ENCODE results near the gene TUBE1.
"Not testable (repeated sequence)": the region's sequence is repeated elsewhere in the genome, so short reads cannot be mapped to it uniquely, and the experiment has no call there.

The TUBE1 gene

DNA sequence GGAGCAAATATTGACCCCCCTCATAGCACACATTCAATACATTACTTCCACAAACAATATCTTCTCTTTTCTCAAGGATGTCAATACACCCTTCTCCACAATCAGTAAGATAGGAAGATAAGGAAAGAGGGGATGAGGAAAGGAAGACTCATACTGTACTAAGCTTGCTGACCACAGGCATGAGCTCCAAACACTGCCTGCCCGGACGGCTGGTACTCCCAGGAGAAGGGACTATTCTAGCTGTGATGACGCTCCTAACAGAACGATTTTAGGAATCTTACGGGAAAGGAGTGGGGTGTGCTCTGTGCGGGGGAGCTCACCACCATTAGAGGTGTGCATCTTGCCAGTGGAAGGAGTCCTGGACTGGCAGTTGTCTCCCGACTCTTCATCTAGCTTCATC lies 37.3 kb downstream of the TUBE1 start:
- peaks cover 3% of the 10 kb centered on the region for H3K27me3 Mint-ChIP-seq (ENCODE audit: low read depth)
- H3K27ac Mint-ChIP-seq: no peak overlapping the region
- no peaks in the 10 kb centered on the region for H3K36me3 Mint-ChIP-seq (ENCODE audit: low read depth)
- no peaks in the 10 kb centered on the region for H3K9me3 Mint-ChIP-seq
- no peak overlapping the region for H3K4me3 Mint-ChIP-seq
- H3K4me1 Mint-ChIP-seq (ENCODE audit: low read depth): no peaks in the 10 kb centered on the region

DNA sequence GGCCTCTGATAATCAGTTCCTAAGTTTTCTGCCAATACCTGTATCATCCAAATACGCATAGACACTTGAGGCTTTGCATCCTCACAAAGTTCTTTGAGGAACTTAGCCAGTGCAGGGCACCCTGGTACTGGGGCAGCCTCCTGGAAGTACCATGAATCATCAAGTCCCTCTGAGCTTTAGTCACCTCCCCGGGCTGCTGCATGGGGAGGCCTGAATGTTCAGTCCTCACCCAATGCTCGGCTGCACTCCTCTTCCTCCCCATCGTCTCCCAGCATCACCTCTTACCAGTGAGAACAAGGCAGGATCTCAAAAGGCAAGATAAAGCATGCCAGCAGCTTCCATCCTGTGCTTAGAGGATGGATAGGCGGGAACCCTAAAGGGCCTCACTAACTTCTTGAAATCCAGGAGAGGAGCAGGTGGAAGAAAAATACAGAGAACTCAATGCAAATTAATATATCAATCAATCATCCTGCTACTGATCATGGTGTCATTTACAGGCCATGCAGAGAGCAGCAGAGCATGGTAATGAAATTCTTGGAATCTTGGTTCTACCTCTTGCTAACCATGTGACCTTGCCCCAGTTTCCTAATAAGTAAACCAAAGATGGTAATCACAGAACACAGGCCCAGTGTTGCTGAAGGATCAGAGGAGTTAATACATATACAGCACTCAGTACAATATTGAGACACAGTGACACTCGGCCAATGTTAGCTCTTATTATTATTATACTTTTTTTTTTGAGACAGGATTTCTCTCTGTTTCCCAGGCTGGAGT lies 38.1 kb downstream of the TUBE1 start:
- no peaks in the 10 kb centered on the region for H3K9me3 Mint-ChIP-seq
- H3K27ac Mint-ChIP-seq: no peak overlapping the region
- H3K4me3 Mint-ChIP-seq: no peak overlapping the region
- no peaks in the 10 kb centered on the region for H3K27me3 Mint-ChIP-seq (ENCODE audit: low read depth)
- H3K4me1 Mint-ChIP-seq (ENCODE audit: low read depth): no peaks in the 10 kb centered on the region
- no peaks in the 10 kb centered on the region for H3K36me3 Mint-ChIP-seq (ENCODE audit: low read depth)

DNA sequence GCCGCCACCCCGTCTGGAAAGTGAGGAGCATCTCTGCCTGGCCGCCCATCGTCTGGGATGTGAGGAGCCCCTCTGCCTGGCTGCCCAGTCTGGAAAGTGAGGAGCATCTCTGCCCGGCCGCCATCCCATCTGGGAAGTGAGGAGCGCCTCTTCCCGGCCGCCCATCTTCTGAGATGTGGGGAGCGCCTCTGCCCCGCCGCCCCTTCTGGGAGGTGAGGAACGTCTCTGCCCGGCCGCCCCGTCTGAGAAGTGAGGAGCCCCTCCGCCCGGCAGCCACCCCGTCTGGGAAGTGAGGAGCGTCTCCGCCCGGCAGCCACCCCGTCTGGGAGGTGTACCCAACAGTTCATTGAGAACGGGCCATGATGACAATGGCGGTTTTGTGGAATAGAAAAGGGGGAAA lies 39.8 kb downstream of the TUBE1 start:
- not testable (repeated sequence) for H3K36me3 Mint-ChIP-seq (ENCODE audit: low read depth); H3K27me3 Mint-ChIP-seq (ENCODE audit: low read depth); H3K27ac Mint-ChIP-seq; H3K4me3 Mint-ChIP-seq; H3K9me3 Mint-ChIP-seq; H3K4me1 Mint-ChIP-seq (ENCODE audit: low read depth)

DNA sequence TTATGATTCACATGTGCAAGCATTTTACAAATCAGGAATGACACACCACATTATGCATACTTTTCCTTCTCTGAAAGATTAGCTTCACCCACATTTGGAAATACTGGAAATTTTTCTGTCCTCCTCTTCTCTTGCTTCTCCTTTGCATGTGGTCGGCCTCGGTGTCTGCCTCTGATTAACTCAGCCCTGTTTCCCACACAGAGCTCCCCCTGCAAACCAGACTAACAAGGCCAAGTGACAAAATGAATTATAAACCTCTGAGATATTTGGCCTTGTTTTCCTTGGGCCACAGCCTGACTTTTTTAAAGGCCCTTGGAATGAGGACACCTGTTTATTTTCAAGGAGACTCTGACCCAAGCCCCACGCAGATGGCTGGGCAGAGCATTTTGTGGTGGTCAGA lies 42.4 kb downstream of the TUBE1 start:
- no peak overlapping the region for H3K4me3 Mint-ChIP-seq

DNA sequence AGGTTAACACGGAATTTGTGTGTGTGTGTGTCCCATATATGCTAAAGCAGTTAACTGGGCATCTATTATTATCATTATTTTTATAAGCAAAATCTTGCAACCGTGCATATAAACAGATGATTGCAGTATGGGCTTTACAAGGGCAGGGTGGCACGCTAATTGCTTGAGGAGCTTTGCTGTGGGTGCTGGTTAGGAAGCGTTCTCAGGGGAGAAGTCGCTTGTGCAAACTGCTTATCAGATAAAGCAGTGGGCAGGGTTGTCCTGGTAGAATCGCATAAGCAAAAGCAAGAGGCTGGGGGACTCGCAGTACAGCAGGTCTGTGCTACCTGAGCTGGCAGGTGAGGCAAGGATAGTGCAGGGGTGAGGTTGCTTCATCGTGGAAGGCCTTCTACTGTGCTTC lies 43.1 kb downstream of the TUBE1 start:
- Mint-ChIP-seq H3K4me1 (ENCODE audit: low read depth) (peaks cover 11% of the 10 kb centered on the region), H3K9me3 (no peaks in the 10 kb centered on the region)

More for the DNA sequence above, 42.4 kb downstream of the TUBE1 start:
- H3K27me3 Mint-ChIP-seq (ENCODE audit: low read depth): no peaks in the 10 kb centered on the region
- no peak overlapping the region for H3K27ac Mint-ChIP-seq
- no peaks in the 10 kb centered on the region for H3K9me3 Mint-ChIP-seq
- H3K4me1 Mint-ChIP-seq (ENCODE audit: low read depth): peaks cover 11% of the 10 kb centered on the region
- no peaks in the 10 kb centered on the region for H3K36me3 Mint-ChIP-seq (ENCODE audit: low read depth)

DNA sequence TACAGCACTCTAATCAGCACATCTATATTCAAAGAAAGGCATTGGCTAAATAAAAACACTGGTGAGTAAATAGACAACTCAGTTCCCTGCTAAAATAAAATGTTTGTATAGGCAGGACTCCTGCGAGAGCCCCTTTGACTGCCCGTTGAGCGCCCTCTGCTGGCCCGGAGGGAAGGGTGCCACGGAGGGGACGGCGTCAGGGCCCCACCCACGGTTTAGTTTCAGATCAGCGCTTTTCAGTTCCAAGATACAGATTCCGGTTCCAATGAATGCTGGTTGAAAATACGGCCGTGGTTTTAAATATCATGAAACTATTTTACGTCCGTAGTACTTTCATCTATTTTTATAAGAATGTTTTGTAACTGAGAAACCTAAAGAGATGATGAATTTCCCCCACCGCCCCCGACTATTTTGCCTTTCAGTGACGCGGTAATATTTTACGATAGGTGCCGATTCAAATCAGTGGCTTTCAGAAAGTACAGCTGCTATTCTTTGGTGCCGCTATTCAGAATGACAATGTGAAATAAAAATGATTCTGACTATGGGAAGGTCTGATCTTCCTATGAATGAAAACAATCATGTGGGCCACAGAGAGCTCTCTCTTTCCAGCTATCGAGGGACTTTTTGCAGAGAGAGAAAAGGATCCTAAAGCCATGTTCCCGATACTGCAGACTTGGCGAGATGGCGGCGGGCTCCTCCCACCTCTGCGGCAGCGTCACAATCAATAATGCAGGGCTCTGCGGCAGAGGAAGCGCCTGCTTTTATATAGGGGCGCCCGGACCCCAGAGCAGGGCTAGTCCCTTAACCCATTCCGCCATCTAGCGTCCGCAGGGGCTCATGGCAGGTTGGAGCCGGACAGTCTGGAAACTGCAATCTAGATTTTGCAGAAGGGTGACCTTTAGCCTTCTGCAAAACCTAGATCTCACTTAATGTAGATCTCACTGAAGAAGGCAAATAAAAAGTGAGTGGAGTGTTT lies 44.0 kb downstream of the TUBE1 start:
- Mint-ChIP-seq H3K27me3 (ENCODE audit: low read depth) (no peaks in the 10 kb centered on the region), H3K9me3 (no peaks in the 10 kb centered on the region), H3K4me1 (ENCODE audit: low read depth) (peaks cover 11% of the 10 kb centered on the region), H3K36me3 (ENCODE audit: low read depth) (no peaks in the 10 kb centered on the region), H3K4me3 (peak overlapping the region; percentile 95), H3K27ac (peak overlapping the region; percentile 98)

More for the DNA sequence above, 43.1 kb downstream of the TUBE1 start:
- no peak overlapping the region for H3K4me3 Mint-ChIP-seq
- no peaks in the 10 kb centered on the region for H3K36me3 Mint-ChIP-seq (ENCODE audit: low read depth)
- H3K27me3 Mint-ChIP-seq (ENCODE audit: low read depth): no peaks in the 10 kb centered on the region
- no peak overlapping the region for H3K27ac Mint-ChIP-seq

DNA sequence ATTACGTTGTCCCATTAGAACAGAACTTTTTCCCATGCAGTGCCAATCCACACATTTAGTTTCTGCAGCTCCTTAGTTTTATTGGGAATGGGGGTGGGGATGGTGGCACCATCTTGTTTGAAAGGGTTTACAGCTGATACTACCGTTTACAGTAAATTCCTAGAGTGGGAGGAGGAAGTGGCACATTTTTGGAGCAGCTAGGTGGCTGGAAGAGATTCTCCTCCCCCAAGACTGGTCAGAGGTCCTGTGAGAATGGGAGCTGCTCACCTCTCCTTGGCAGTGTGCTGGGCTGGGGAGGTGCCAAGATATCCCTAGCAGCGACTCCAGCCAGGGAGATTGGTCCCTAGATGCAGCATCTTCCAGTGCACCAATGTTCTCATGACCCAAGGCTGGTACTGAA lies 45.7 kb downstream of the TUBE1 start:
- Mint-ChIP-seq H3K9me3 (no peaks in the 10 kb centered on the region), H3K4me1 (ENCODE audit: low read depth) (peaks cover 11% of the 10 kb centered on the region), H3K27ac (no peak overlapping the region), H3K36me3 (ENCODE audit: low read depth) (no peaks in the 10 kb centered on the region), H3K4me3 (no peak overlapping the region), H3K27me3 (ENCODE audit: low read depth) (no peaks in the 10 kb centered on the region)

DNA sequence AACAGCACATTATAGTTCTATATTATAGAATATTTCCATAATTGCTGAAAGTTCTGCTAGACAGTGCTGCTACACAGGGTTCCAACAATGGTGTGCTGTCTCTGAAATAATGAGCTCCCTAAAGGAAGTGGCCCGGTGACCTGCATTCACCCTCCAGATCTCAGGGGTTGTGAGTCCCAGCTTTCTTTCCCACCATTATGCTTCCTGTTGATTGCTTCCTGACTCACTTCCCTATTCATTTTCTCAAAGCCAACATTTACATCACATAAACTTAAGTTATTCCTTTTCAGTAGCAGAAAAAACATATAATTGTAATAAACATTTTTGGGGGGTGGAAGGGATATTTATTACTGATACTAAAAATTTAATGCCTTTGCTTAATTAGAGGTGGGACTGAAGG lies 46.3 kb downstream of the TUBE1 start:
- Mint-ChIP-seq H3K4me1 (ENCODE audit: low read depth) (peaks cover 13% of the 10 kb centered on the region), H3K9me3 (no peaks in the 10 kb centered on the region), H3K4me3 (no peak overlapping the region), H3K27me3 (ENCODE audit: low read depth) (no peaks in the 10 kb centered on the region), H3K36me3 (ENCODE audit: low read depth) (no peaks in the 10 kb centered on the region), H3K27ac (no peak overlapping the region)

DNA sequence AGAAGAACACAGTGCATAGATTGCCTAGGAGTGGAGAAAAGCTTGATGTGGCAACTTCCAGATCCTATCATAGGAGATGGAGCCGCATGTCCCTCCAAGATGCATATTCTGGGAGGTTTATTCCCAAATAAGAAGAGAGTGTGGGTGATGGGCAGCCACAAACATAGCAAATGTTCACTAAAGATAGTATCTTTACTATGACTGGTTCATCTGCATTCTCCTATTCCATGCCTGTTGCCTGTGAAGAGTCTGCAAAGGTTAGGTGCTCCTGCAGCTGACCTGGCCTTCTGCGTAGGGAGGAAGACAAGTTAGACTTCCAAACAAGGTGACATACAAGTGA lies 47.9 kb downstream of the TUBE1 start:
- H3K36me3 Mint-ChIP-seq (ENCODE audit: low read depth): no peaks in the 10 kb centered on the region

DNA sequence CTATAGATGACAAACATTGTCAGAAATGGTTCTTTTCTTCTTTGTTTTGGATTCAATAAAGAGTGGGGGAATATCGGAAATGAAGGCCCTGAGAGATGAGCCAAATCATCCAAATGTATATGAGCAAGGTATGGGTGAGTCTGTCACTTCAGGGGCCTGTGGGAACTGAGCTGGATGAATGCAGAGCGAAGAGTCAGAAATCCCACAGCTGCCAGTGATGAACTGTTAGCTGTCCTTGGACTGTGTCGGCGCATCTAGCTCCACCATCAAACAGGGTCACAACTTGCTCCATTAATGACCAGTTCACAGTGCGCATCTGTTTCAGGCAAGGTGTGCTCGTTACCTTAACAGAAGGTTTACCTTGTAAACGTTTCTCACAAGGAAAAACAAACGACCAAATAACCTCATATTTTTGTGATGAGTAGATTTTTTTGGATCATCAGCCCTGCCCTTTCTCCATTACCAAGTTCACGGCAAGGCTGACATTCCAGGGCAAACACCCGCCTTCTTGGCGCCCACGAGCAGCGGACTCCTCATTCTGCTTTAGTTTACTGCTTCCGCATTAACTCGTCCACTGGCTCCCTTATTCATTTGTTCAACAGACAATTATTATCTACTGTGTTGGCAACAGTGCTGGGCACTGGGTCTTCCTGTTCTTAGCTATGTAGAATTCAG lies 48.4 kb downstream of the TUBE1 start:
- Mint-ChIP-seq H3K4me3 (no peak overlapping the region), H3K4me1 (ENCODE audit: low read depth) (peaks cover 27% of the 10 kb centered on the region), H3K9me3 (no peaks in the 10 kb centered on the region), H3K27ac (no peak overlapping the region), H3K36me3 (ENCODE audit: low read depth) (no peaks in the 10 kb centered on the region), H3K27me3 (ENCODE audit: low read depth) (no peaks in the 10 kb centered on the region)

More for the DNA sequence above, 47.9 kb downstream of the TUBE1 start:
- Mint-ChIP-seq H3K9me3 (no peaks in the 10 kb centered on the region), H3K27ac (no peak overlapping the region), H3K4me3 (no peak overlapping the region), H3K27me3 (ENCODE audit: low read depth) (no peaks in the 10 kb centered on the region), H3K4me1 (ENCODE audit: low read depth) (peaks cover 23% of the 10 kb centered on the region)

DNA sequence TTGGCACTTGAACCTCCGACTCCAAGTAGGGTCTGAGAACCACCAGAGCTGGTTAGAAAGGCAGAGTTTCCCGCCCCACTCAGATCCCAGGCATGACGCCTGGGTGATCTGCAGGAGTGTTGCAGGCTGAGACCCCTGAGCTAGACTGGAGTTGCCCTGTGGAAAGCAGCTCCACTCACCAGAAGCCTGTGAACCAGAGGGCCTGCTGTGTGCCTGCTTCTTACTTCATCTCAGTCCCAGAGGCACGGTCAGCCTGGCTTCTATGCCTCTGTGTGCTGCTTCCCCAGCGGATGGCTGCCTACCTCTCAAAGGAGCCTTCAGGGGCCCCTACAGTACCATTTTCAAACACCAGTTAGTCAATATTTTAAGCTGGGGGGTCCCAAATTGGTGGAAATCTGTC lies 49.0 kb downstream of the TUBE1 start:
- Mint-ChIP-seq H3K36me3 (ENCODE audit: low read depth) (no peaks in the 10 kb centered on the region), H3K9me3 (no peaks in the 10 kb centered on the region), H3K4me1 (ENCODE audit: low read depth) (peaks cover 30% of the 10 kb centered on the region), H3K4me3 (no peak overlapping the region), H3K27ac (no peak overlapping the region), H3K27me3 (ENCODE audit: low read depth) (no peaks in the 10 kb centered on the region)

DNA sequence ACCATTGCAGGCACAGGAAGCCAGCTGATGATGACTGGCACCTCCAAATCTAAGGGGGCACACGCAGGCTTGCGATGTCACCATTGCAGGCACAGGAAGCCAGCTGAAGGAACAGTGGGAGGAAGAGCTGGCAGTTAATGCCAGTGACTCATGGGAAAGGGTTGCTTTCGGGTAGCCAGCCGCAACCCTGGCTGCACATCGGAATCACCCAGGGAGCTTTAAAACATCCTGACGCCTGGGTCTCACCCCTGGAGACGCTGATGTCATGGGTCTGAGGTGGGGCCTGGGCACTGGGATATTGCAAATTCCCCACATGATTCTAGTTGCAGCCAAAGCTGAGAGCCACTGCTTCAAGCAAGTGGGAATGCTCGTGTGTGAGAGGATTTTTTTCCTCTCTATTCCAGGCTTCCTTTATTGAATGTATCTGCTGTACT lies 49.5 kb downstream of the TUBE1 start:
- H3K9me3 Mint-ChIP-seq: no peaks in the 10 kb centered on the region
- no peaks in the 10 kb centered on the region for H3K27me3 Mint-ChIP-seq (ENCODE audit: low read depth)
- H3K4me1 Mint-ChIP-seq (ENCODE audit: low read depth): peaks cover 27% of the 10 kb centered on the region
- no peaks in the 10 kb centered on the region for H3K36me3 Mint-ChIP-seq (ENCODE audit: low read depth)
- no peak overlapping the region for H3K4me3 Mint-ChIP-seq
- H3K27ac Mint-ChIP-seq: no peak overlapping the region

DNA sequence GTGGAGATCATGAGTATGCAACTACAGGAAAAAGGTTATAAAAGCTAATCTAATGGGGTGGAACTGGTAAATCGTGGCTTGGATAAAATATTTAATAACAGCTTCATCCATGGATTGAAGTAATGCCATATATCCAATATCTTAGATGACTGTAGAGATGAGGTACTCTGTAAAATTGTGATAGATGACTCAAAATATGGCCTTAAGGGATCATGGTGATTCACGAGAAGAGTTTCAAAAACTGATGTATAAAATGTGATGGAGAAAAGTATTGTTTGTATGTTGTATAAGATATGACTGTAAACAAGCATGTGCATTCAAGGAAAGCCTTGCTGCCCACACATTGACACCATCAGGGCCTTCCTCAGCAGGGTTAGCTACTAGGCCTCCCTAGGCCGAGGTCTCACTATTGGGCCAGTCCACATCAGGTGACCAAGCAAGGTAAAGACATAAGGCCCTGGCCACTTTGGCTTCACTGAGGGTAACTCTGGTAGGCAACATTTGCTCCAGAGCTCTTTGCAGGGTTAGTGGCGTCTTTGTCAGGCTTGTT lies 51.1 kb downstream of the TUBE1 start:
- no peaks in the 10 kb centered on the region for H3K36me3 Mint-ChIP-seq (ENCODE audit: low read depth)
- peaks cover 24% of the 10 kb centered on the region for H3K4me1 Mint-ChIP-seq (ENCODE audit: low read depth)
- H3K4me3 Mint-ChIP-seq: no peak overlapping the region
- no peaks in the 10 kb centered on the region for H3K27me3 Mint-ChIP-seq (ENCODE audit: low read depth)
- H3K9me3 Mint-ChIP-seq: no peaks in the 10 kb centered on the region
- H3K27ac Mint-ChIP-seq: no peak overlapping the region

DNA sequence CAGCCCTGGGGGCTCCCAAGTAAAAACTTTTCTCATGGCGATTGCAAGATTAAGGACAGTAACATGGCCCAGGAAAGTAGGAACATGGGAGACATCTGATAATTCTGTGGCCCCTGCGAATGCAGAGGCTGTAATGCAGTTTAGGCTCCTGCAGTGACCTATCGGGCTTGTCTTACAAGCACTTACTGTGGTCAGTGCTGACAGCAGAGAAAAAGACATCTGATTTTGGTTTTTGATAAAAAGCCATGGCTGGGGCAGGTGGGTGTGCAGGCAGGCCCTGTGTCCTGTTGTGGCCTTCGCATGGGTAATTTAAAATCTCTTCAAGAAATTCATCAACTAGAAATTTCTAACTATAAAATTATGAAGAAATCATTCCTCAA lies 52.7 kb downstream of the TUBE1 start:
- no peaks in the 10 kb centered on the region for H3K27me3 Mint-ChIP-seq (ENCODE audit: low read depth)
- no peaks in the 10 kb centered on the region for H3K9me3 Mint-ChIP-seq
- H3K36me3 Mint-ChIP-seq (ENCODE audit: low read depth): no peaks in the 10 kb centered on the region
- no peak overlapping the region for H3K27ac Mint-ChIP-seq
- peaks cover 29% of the 10 kb centered on the region for H3K4me1 Mint-ChIP-seq (ENCODE audit: low read depth)
- no peak overlapping the region for H3K4me3 Mint-ChIP-seq
